ENCODE data around the gene FAM83E. TPM values are rescaled to one million over a fixed set of nuclear protein-coding genes. Genes with fewer than 3 reads are reported as not detected.

The FAM83E gene
- total RNA-seq, 1 donor from 2014 or later: 31.1 TPM

- TF ChIP-seq CTCF (IDR thresholded peaks at IDR 0.05): no peak
- H3K4me3 ChIP-seq: no peak overlapping the region
- H3K36me3 ChIP-seq: peaks cover 20% of the 10 kb centered on the region
- DNase-seq (peak; percentile 64), ATAC-seq (no peak)
- intact Hi-C loops (cut with DNase I): no loop called here
- no peak overlapping the region for H3K27ac ChIP-seq
- H3K9me3 ChIP-seq: no peaks in the 10 kb centered on the region
- H3K27me3 ChIP-seq: no peaks in the 10 kb centered on the region
- H3K4me1 ChIP-seq: peaks cover 37% of the 10 kb centered on the region
Measured at GRCh38 chr19:48627865-48628314, 13.0 kb upstream of the FAM83E start.

GRCh38 chr19:48627201-48627864 lies 12.5 kb upstream of the FAM83E start:
- peaks cover 15% of the 10 kb centered on the region for H3K36me3 ChIP-seq
- intact Hi-C loops (cut with DNase I): no loop called here
- no peak overlapping the region for H3K27ac ChIP-seq
- no peak overlapping the region for H3K4me3 ChIP-seq
- TF ChIP-seq CTCF (IDR thresholded peaks at IDR 0.05): no peak
- ATAC-seq (no peak), DNase-seq (peak; percentile 66)
- peaks cover 31% of the 10 kb centered on the region for H3K4me1 ChIP-seq
- no peaks in the 10 kb centered on the region for H3K9me3 ChIP-seq
- no peaks in the 10 kb centered on the region for H3K27me3 ChIP-seq

GRCh38 chr19:48625891-48626327 lies 11.0 kb upstream of the FAM83E start:
- peaks cover 25% of the 10 kb centered on the region for H3K4me1 ChIP-seq
- TF ChIP-seq CTCF (IDR thresholded peaks at IDR 0.05): no peak
- H3K36me3 ChIP-seq: peaks cover 10% of the 10 kb centered on the region
- H3K4me3 ChIP-seq: no peak overlapping the region
- H3K27ac ChIP-seq: no peak overlapping the region
- H3K27me3 ChIP-seq: no peaks in the 10 kb centered on the region
- peak; percentile 67 for DNase-seq
- no peaks in the 10 kb centered on the region for H3K9me3 ChIP-seq
- ATAC-seq: no peak
- intact Hi-C loops (cut with DNase I): no loop called here

- H3K27ac ChIP-seq: peak overlapping the region; percentile 80
- no peak for DNase-seq
- no peaks in the 10 kb centered on the region for H3K9me3 ChIP-seq
- peaks cover 3% of the 10 kb centered on the region for H3K36me3 ChIP-seq
- peaks cover 17% of the 10 kb centered on the region for H3K4me1 ChIP-seq
- no peak for TF ChIP-seq CTCF (IDR thresholded peaks at IDR 0.05)
- intact Hi-C loops (cut with DNase I): no loop called here
- peak overlapping the region; percentile 48 for H3K4me3 ChIP-seq
- no peak for ATAC-seq
- H3K27me3 ChIP-seq: no peaks in the 10 kb centered on the region
Measured at GRCh38 chr19:48624791-48625723, 10.2 kb upstream of the FAM83E start.

GRCh38 chr19:48624067-48624594 lies 9.3 kb upstream of the FAM83E start:
- Histone ChIP-seq H3K36me3 (no peaks in the 10 kb centered on the region), H3K4me3 (peak overlapping the region; percentile 48), H3K27ac (peak overlapping the region; percentile 80), H3K27me3 (no peaks in the 10 kb centered on the region), H3K4me1 (peaks cover 16% of the 10 kb centered on the region), H3K9me3 (no peaks in the 10 kb centered on the region)
- intact Hi-C loops (cut with DNase I): no loop called here
- no peak for TF ChIP-seq CTCF (IDR thresholded peaks at IDR 0.05)
- ATAC-seq (peak; percentile 88), DNase-seq (peak; percentile 99)

Measured in upper lobe of right lung (tissue), 1 donor.